ENCODE results near the gene FRMD4A. TPM values are rescaled to one million over a fixed set of nuclear protein-coding genes. Genes with fewer than 3 reads are reported as not detected.

Gene FRMD4A
- total RNA-seq, 2 donors from 2014 or later = 22.3 to 22.4 TPM

DNA sequence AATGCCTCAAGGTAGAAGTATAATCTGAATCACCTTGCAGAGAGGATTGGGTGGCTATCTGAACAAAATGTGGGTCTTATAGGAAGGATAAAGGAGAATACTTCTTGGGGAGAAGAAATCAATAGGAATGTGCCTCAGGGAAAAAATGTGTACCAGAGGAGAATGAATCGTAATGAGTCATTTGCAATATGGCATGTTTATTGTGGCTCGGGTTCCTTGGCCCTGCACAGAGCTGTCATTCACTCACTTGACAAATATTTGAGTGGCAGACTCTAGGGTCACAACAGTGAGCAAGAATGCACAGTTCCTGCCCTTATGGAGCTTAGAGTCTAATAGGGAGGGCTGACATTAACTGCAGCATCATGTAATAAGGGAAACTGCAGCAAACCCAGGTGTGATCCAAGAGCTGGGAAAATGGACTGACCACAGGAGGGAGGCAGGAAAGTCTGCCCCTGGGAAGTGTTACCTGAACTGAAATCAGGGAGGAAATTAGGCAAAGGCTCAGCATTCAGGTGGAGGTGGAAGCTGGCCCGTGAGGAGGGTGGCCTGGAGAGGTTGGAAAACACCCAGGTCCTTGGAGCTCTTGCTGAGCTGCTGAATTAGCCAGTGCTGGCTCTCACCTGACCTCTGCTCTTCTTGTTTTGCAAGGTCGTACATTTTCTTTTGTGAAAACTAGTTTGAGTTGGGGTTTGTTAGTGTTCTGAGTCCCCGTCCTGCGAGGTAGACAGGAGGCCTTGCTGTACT is 203.9 kb downstream of the FRMD4A start:
- no peak overlapping the region for H3K27ac Mint-ChIP-seq
- 91 to 92% methylated on average over 6 of the region's 6 CpGs for WGBS, 2 experiments (ENCODE audit: insufficient coverage in 1 of 2, insufficient read length in 1 of 2)

DNA sequence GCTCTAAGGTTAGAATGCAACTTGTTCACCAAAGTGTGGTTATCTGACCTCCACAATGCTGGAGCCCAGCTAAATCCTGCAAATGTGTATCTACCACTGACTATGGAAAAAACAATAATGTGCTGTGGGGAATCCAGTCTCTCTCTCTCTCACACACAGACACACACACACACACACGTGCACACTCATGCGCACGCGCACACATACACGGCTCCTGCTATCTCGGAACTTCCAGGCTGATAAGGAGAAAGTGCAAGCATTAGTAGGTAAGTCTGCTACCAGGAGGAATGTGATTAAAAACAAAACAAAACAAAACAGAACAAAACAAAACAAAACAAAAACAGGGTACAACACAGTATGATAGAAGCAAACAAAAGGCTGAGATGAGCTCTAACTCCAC is 205.2 kb downstream of the FRMD4A start:
- no peaks in the 10 kb centered on the region for H3K9me3 Mint-ChIP-seq
- Histone ChIP-seq H3K4me1 (ENCODE audit: control insufficient read depth, insufficient read depth, low read length) (no peaks in the 10 kb centered on the region), H3K27me3 (ENCODE audit: control insufficient read depth, insufficient read depth, low read length, poor library complexity, severe bottlenecking) (no peaks in the 10 kb centered on the region), H3K27ac (ENCODE audit: low read depth, low read length) (no peak overlapping the region), H3K4me3 (ENCODE audit: low read length) (no peak overlapping the region), H3K9me3 (ENCODE audit: control insufficient read depth, low read length) (no peaks in the 10 kb centered on the region), H3K9ac (ENCODE audit: extremely low read depth, low read length, poor library complexity, severe bottlenecking) (no peak overlapping the region), H3K36me3 (ENCODE audit: control insufficient read depth, insufficient read depth, low read length) (no peaks in the 10 kb centered on the region)
- H3K4me3 Mint-ChIP-seq = no peak overlapping the region
- no peak for DNase-seq
- H3K27me3 Mint-ChIP-seq (ENCODE audit: insufficient read depth) = no peaks in the 10 kb centered on the region
- 94% methylated on average over 6 of the region's 6 CpGs; no CpG with 5 or more reads in 1 of the 2 experiments for WGBS, 2 experiments (ENCODE audit: insufficient coverage in 1 of 2, insufficient read length in 1 of 2)
- H3K36me3 Mint-ChIP-seq (ENCODE audit: low read depth) = no peaks in the 10 kb centered on the region
- H3K27ac Mint-ChIP-seq = no peak overlapping the region
- peaks cover 11% of the 10 kb centered on the region for H3K4me1 Mint-ChIP-seq
- TF ChIP-seq, protein P1, sequence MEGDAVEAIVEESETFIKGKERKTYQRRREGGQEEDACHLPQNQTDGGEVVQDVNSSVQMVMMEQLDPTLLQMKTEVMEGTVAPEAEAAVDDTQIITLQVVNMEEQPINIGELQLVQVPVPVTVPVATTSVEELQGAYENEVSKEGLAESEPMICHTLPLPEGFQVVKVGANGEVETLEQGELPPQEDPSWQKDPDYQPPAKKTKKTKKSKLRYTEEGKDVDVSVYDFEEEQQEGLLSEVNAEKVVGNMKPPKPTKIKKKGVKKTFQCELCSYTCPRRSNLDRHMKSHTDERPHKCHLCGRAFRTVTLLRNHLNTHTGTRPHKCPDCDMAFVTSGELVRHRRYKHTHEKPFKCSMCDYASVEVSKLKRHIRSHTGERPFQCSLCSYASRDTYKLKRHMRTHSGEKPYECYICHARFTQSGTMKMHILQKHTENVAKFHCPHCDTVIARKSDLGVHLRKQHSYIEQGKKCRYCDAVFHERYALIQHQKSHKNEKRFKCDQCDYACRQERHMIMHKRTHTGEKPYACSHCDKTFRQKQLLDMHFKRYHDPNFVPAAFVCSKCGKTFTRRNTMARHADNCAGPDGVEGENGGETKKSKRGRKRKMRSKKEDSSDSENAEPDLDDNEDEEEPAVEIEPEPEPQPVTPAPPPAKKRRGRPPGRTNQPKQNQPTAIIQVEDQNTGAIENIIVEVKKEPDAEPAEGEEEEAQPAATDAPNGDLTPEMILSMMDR (conservative IDR thresholded peaks at IDR 0.05) = no peak

More for the DNA sequence above, 203.9 kb downstream of the FRMD4A start:
- DNase-seq = no peak
- Histone ChIP-seq H3K27me3 (ENCODE audit: control insufficient read depth, insufficient read depth, low read length, poor library complexity, severe bottlenecking) (no peaks in the 10 kb centered on the region), H3K9me3 (ENCODE audit: control insufficient read depth, low read length) (no peaks in the 10 kb centered on the region), H3K4me1 (ENCODE audit: control insufficient read depth, insufficient read depth, low read length) (no peaks in the 10 kb centered on the region), H3K4me3 (ENCODE audit: low read length) (no peak overlapping the region), H3K36me3 (ENCODE audit: control insufficient read depth, insufficient read depth, low read length) (no peaks in the 10 kb centered on the region), H3K9ac (ENCODE audit: extremely low read depth, low read length, poor library complexity, severe bottlenecking) (no peak overlapping the region), H3K27ac (ENCODE audit: low read depth, low read length) (no peak overlapping the region)
- H3K27me3 Mint-ChIP-seq (ENCODE audit: insufficient read depth) = no peaks in the 10 kb centered on the region
- H3K4me3 Mint-ChIP-seq = no peak overlapping the region
- no peaks in the 10 kb centered on the region for H3K9me3 Mint-ChIP-seq
- H3K4me1 Mint-ChIP-seq = peaks cover 13% of the 10 kb centered on the region
- H3K36me3 Mint-ChIP-seq (ENCODE audit: low read depth) = no peaks in the 10 kb centered on the region
- TF ChIP-seq, protein P1 (conservative IDR thresholded peaks at IDR 0.05) = no peak

DNA sequence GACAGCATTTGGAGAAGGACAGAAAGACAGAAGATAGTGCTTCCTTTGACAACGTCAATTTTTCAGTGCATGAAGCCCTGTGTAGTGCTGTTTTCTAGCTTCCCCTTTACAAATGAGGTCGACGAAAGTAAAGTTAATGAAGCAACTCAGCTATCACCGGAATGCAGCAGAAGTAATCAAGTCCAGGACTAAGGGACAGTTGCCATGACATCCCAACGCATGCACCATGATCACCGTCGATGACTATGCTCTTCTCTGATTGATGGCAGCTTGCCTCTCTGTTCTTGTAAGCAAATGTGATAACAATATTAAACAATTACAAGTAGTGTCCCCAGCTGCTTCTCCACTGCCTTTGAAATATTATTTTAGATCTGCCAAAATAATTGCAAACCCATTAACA is 205.8 kb downstream of the FRMD4A start:
- Mint-ChIP-seq H3K4me3 (no peak overlapping the region), H3K27me3 (ENCODE audit: insufficient read depth) (no peaks in the 10 kb centered on the region), H3K9me3 (no peaks in the 10 kb centered on the region), H3K4me1 (peaks cover 11% of the 10 kb centered on the region), H3K27ac (no peak overlapping the region), H3K36me3 (ENCODE audit: low read depth) (no peaks in the 10 kb centered on the region)
- Histone ChIP-seq H3K27ac (ENCODE audit: low read depth, low read length) (no peak overlapping the region), H3K4me3 (ENCODE audit: low read length) (no peak overlapping the region), H3K27me3 (ENCODE audit: control insufficient read depth, insufficient read depth, low read length, poor library complexity, severe bottlenecking) (no peaks in the 10 kb centered on the region), H3K4me1 (ENCODE audit: control insufficient read depth, insufficient read depth, low read length) (no peaks in the 10 kb centered on the region), H3K9me3 (ENCODE audit: control insufficient read depth, low read length) (no peaks in the 10 kb centered on the region), H3K36me3 (ENCODE audit: control insufficient read depth, insufficient read depth, low read length) (no peaks in the 10 kb centered on the region), H3K9ac (ENCODE audit: extremely low read depth, low read length, poor library complexity, severe bottlenecking) (no peak overlapping the region)
- TF ChIP-seq, protein P1 (conservative IDR thresholded peaks at IDR 0.05) = no peak
- DNase-seq = no peak
- WGBS, 2 experiments (ENCODE audit: insufficient coverage in 1 of 2, insufficient read length in 1 of 2) = 96 to 98% methylated on average over 7 of the region's 7 CpGs

Data from endodermal cell (in vitro differentiated cells).